Endothelial cell of umbilical vein (primary cell): ENCODE measurements around the gene PRKD1. TPM values are rescaled to one million over a fixed set of nuclear protein-coding genes. Genes with fewer than 3 reads are reported as not detected.
A peak's percentile ranks its signal among the peaks of the same experiment; 100 is the strongest.

Experiments used
- BruUV-seq: library from RNA; stranded (reverse); fragments of 400-500 nt; replicated peaks from 2 replicates; lab custom pipeline; 2021; lab: Mats Ljungman, UMichigan
- CTCF ChIA-PET: fragments of 300-600, 350-600 bp; sonication (Branson Sonifier 250); formaldehyde crosslinking; loops from one replicate; lab custom pipeline; 2021; ENCODE audit warnings: antibody characterized with exemption, inconsistent platforms; lab: Charles Lee
- POLR2A ChIA-PET: fragments of 300-600, 350-600 bp; sonication (Branson Sonifier 250); formaldehyde crosslinking; loops from one replicate; lab custom pipeline; 2021; ENCODE audit warnings: antibody characterized with exemption, inconsistent platforms; lab: Charles Lee
- DNase-seq: peaks from one replicate; pipeline ENCODE4 v3.0.0-alpha.2; 2011; ENCODE audit warnings: low read depth, low spot score
- FAIRE-seq: peaks from 2 replicates; lab custom pipeline; 2011; peaks lifted over from hg19 to GRCh38; lab: Jason Lieb, UNC
- H2AFZ ChIP-seq: 2 replicates; pipeline ENCODE4 v1.6.0; 2012; ENCODE audit warnings: low read depth, low read length, control low read depth, inconsistent platforms
- H3K27ac ChIP-seq: 2 replicates; pipeline ENCODE4 v1.5.1; 2011; ENCODE audit warnings: low read depth, mild to moderate bottlenecking, control low read depth, low read length, moderate library complexity; ENCODE audit not compliant: insufficient read depth
- H3K27me3 ChIP-seq, 2 experiments: 2 replicates each; pipeline versions ENCODE4 v1.6.0 to v1.6.1; 2011; ENCODE audit warnings: low read length in 2 of 2, mixed read lengths in 1 of 2; ENCODE audit not compliant: control insufficient read depth in 2 of 2, insufficient read depth in 2 of 2
- H3K36me3 ChIP-seq, 2 experiments: 2 replicates in 1 of 2; 3 replicates in 1 of 2; pipeline ENCODE4 v1.5.1; 2011; ENCODE audit warnings: low read length in 2 of 2, mild to moderate bottlenecking in 1 of 2, moderate library complexity in 1 of 2; ENCODE audit not compliant: control insufficient read depth in 2 of 2, insufficient read depth in 2 of 2; ENCODE audit errors: extremely low read depth in 1 of 2
- H3K4me1 ChIP-seq: 3 replicates; pipeline ENCODE4 v1.5.1; 2011; ENCODE audit warnings: mild to moderate bottlenecking, low read length; ENCODE audit not compliant: control insufficient read depth, insufficient read depth; ENCODE audit errors: extremely low read depth
- H3K4me2 ChIP-seq: 2 replicates; pipeline ENCODE4 v1.6.1; 2011; ENCODE audit warnings: low read length, control low read depth, mixed read lengths; ENCODE audit not compliant: insufficient read depth
- H3K4me3 ChIP-seq, 3 experiments: fragments of 200-600 bp in 1 of 3; sonication (generic), shearing (Covaris generic) in 1 of 3; replicated peaks in 1 of 3; 2 replicates each; pipeline ENCODE4 v1.5.1; 2011 to 2016; ENCODE audit warnings: control low read depth in 3 of 3, low read length in 3 of 3, mild to moderate bottlenecking in 2 of 3, inconsistent platforms in 1 of 3, low read depth in 1 of 3, moderate library complexity in 1 of 3; ENCODE audit not compliant: insufficient read depth in 1 of 3
- H3K79me2 ChIP-seq: 2 replicates; pipeline ENCODE4 v1.6.0; 2012; ENCODE audit warnings: low read length, inconsistent platforms; ENCODE audit not compliant: control insufficient read depth, insufficient read depth
- H3K9ac ChIP-seq: replicated peaks from 2 replicates; pipeline ENCODE3; 2011; ENCODE audit warnings: low read length, control low read depth; ENCODE audit not compliant: insufficient read depth; ENCODE audit errors: extremely low read depth
- H3K9me1 ChIP-seq: replicated peaks from 3 replicates; pipeline ENCODE4 v1.6.0; 2011; ENCODE audit warnings: mild to moderate bottlenecking, low read length; ENCODE audit not compliant: control insufficient read depth, insufficient read depth; ENCODE audit errors: extremely low read depth
- H3K9me3 ChIP-seq: replicated peaks from 2 replicates; pipeline ENCODE4 v1.5.1; 2012; ENCODE audit warnings: low read length, inconsistent platforms; ENCODE audit not compliant: control insufficient read depth, insufficient read depth
- H4K20me1 ChIP-seq: replicated peaks from 2 replicates; pipeline ENCODE3; 2011; ENCODE audit warnings: mild to moderate bottlenecking, low read length; ENCODE audit not compliant: control insufficient read depth, insufficient read depth; ENCODE audit errors: extremely low read depth
- EZH2 ChIP-seq: IDR thresholded peaks from 2 replicates; pipeline ENCODE4 v1.6.1; 2012; ENCODE audit warnings: borderline replicate concordance, low read depth, mild to moderate bottlenecking, moderate library complexity, low read length, inconsistent platforms; ENCODE audit not compliant: severe bottlenecking
- FOS ChIP-seq: IDR thresholded peaks from 2 replicates; pipeline ENCODE4 v1.6.1; 2011; ENCODE audit warnings: mild to moderate bottlenecking, low read length, moderate library complexity, borderline replicate concordance; ENCODE audit not compliant: insufficient read depth
- JUN ChIP-seq: IDR thresholded peaks from 2 replicates; pipeline ENCODE4 v1.6.1; 2011; ENCODE audit warnings: borderline replicate concordance, low read depth; ENCODE audit not compliant: insufficient read length, insufficient read depth
- MAX ChIP-seq: IDR thresholded peaks from 2 replicates; pipeline ENCODE4 v1.6.1; 2011; ENCODE audit not compliant: insufficient read depth, insufficient read length
- MYC ChIP-seq: IDR thresholded peaks from one replicate; pipeline ENCODE4 v1.6.1; 2011; ENCODE audit warnings: mild to moderate bottlenecking, low read depth, low read length
- POLR2A ChIP-seq: IDR thresholded peaks from 2 replicates; pipeline ENCODE4 v1.6.1; 2012; ENCODE audit warnings: low read depth, mild to moderate bottlenecking, control low read depth, low read length
- POLR2AphosphoS5 ChIP-seq: IDR thresholded peaks from 2 replicates; pipeline ENCODE4 v1.6.1; 2012; ENCODE audit warnings: low read depth, mild to moderate bottlenecking, control low read depth, low read length, moderate library complexity; ENCODE audit not compliant: insufficient read depth
- dilution Hi-C: fragments of 300-500 bp; cut with MboI; formaldehyde crosslinking; loops from one replicate; pipeline ENCODE4 v1.15.0; 2019; ENCODE audit warnings: low sequenced_read_pairs; ENCODE audit not compliant: extremely low pct_ligation_motif_present
- intact Hi-C: fragments of 100-400 bp; cut with micrococcal nuclease; formaldehyde crosslinking; loops from one replicate; pipeline ENCODE4 v1.10.0; 2022
- polyA plus RNA-seq, 4 experiments: library from polyadenylated mRNA; depleted of rRNA in 3 of 4; stranded (reverse) in 3 of 4; unstranded in 1 of 4; fragments of >200 nt; gene quantifications; 2 replicates each; pipeline versions ENCODE4 v1.2.1 to v1.2.3, GENCODE V29; 2011 to 2012; ENCODE audit warnings: missing spikeins in 1 of 4
- total RNA-seq: library from RNA; stranded (reverse); gene quantifications from 2 replicates; pipeline ENCODE4 v1.2.3, GENCODE V29; 2021
- TF ChIP-seq, protein P1 (sequence below), 2 donors: IDR thresholded peaks; 1 replicate in 1 of 2; 2 replicates in 1 of 2; pipeline ENCODE4 v1.5.1; 2011; ENCODE audit warnings: low read length in 2 of 2, mild to moderate bottlenecking in 2 of 2, moderate library complexity in 2 of 2, control low read depth in 1 of 2, inconsistent platforms in 1 of 2, low read depth in 1 of 2; ENCODE audit not compliant: insufficient read depth in 1 of 2; ENCODE audit errors: extremely low read depth in 1 of 2

The PRKD1 gene
- total and polyA plus RNA-seq, 2 donors (not counting 3 experiments of a cell fraction or from before 2014, with no cell fraction given) = 3.9 to 10.9 TPM

- no peaks in the 10 kb centered on the region for H3K36me3 ChIP-seq
- intact Hi-C loops = no loop called here
- POLR2A ChIA-PET = no interaction called here
- no peaks in the 10 kb centered on the region for H3K9me3 ChIP-seq
- FAIRE-seq = no peak
- H3K27me3 ChIP-seq = no peaks in the 10 kb centered on the region
- no peak overlapping the region for H3K4me3 ChIP-seq
- CTCF ChIA-PET = no interaction called here
- TF ChIP-seq FOS (no peak), MAX (no peak), POLR2A (no peak), EZH2 (no peak), POLR2AphosphoS5 (no peak), JUN (no peak), MYC (no peak)
- TF ChIP-seq, protein P1, sequence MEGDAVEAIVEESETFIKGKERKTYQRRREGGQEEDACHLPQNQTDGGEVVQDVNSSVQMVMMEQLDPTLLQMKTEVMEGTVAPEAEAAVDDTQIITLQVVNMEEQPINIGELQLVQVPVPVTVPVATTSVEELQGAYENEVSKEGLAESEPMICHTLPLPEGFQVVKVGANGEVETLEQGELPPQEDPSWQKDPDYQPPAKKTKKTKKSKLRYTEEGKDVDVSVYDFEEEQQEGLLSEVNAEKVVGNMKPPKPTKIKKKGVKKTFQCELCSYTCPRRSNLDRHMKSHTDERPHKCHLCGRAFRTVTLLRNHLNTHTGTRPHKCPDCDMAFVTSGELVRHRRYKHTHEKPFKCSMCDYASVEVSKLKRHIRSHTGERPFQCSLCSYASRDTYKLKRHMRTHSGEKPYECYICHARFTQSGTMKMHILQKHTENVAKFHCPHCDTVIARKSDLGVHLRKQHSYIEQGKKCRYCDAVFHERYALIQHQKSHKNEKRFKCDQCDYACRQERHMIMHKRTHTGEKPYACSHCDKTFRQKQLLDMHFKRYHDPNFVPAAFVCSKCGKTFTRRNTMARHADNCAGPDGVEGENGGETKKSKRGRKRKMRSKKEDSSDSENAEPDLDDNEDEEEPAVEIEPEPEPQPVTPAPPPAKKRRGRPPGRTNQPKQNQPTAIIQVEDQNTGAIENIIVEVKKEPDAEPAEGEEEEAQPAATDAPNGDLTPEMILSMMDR (IDR thresholded peaks at IDR 0.05; ENCODE audit: extremely low read depth in 1 of 2, insufficient read depth in 1 of 2, low read depth in 1 of 2, low read length in 2 of 2) = no peak
- no peak for DNase-seq
- no peaks in the 10 kb centered on the region for H4K20me1 ChIP-seq
- H3K9me1 ChIP-seq = no peaks in the 10 kb centered on the region
- BruUV-seq = no TSS peak
- H3K27ac ChIP-seq = no peak overlapping the region
- H3K4me2 ChIP-seq = peak overlapping the region; percentile 41
- peaks cover 13% of the 10 kb centered on the region for H3K4me1 ChIP-seq
- H3K9ac ChIP-seq = no peak overlapping the region
- no peak overlapping the region for H2AFZ ChIP-seq
- dilution Hi-C loops = no loop called here
- no peaks in the 10 kb centered on the region for H3K79me2 ChIP-seq
These were observed 177.8 kb downstream of the PRKD1 start for GRCh38 chr14:29749829-29750228.
